HCT116 (cell line): ENCODE measurements around the gene APOL3. TPM values are rescaled to one million over a fixed set of nuclear protein-coding genes. Genes with fewer than 3 reads are reported as not detected.
"Not testable (repeated sequence)": the region's sequence is repeated elsewhere in the genome, so short reads cannot be mapped to it uniquely, and the experiment has no call there.

Experiments used
- ATAC-seq: fragments of 200-7000 bp; cut with Tn5 transposase; 2 replicates; pipeline ENCODE4 v1.9.1; 2020; ENCODE audit warnings: mild to moderate bottlenecking, moderate library complexity
- BruUV-seq: library from RNA; stranded (reverse); fragments of 400-500 nt; replicated peaks from 2 replicates; lab custom pipeline; 2021; lab: Mats Ljungman, UMichigan
- CTCF ChIA-PET: fragments of 300-600 bp; sonication (Branson Sonifier 250); formaldehyde crosslinking; loops from one replicate; lab custom pipeline; 2021; ENCODE audit warnings: antibody characterized with exemption; lab: Charles Lee
- POLR2A ChIA-PET: fragments of 300-600, 350-600 bp; sonication (Branson Sonifier 250); formaldehyde crosslinking; loops from one replicate; lab custom pipeline; 2021; ENCODE audit warnings: antibody characterized with exemption; lab: Charles Lee
- RAD21 ChIA-PET, 2 experiments: fragments of 300-600 bp; sonication (Branson Sonifier 250); formaldehyde crosslinking; loops; one replicate each; lab custom pipeline; 2023; ENCODE audit warnings: low total read pairs in 2 of 2; ENCODE audit not compliant: uncharacterized antibody in 2 of 2, unreplicated experiment in 2 of 2, low non-redundant PET in 1 of 2; lab: Charles Lee
- DNase-seq: peaks from one replicate; pipeline ENCODE4 v3.0.0-alpha.2; 2010; ENCODE audit warnings: low read depth, low spot score
- H2AFZ ChIP-seq: fragments of 200-600 bp; shearing (Covaris generic), sonication (generic); 2 replicates; pipeline ENCODE4 v1.6.1; 2017; ENCODE audit warnings: low read depth, mixed run types, mixed read lengths, antibody characterized with exemption, low read length; ENCODE audit not compliant: poor library complexity, severe bottlenecking
- H3K27ac ChIP-seq: 2 replicates; pipeline ENCODE4 v1.5.1; 2012; ENCODE audit warnings: low read depth, low read length
- H3K27me3 ChIP-seq: fragments of 200-600 bp; sonication (generic); 2 replicates; pipeline ENCODE4 v1.6.1; 2016; ENCODE audit warnings: mixed run types, low read length, mixed read lengths; ENCODE audit not compliant: insufficient read depth
- H3K36me3 ChIP-seq, 2 experiments: fragments of 200-500 bp in 1 of 2; fragments of 200-600 bp in 1 of 2; sonication (Bioruptor generic) in 1 of 2; sonication (generic) in 1 of 2; 2 replicates each; pipeline versions ENCODE4 v1.5.1 to v1.6.1; 2014 to 2016; ENCODE audit warnings: low read length in 2 of 2, inconsistent platforms in 1 of 2, mixed read lengths in 1 of 2, mixed run types in 1 of 2; ENCODE audit not compliant: insufficient read depth in 2 of 2, control insufficient read depth in 1 of 2
- H3K4me1 ChIP-seq, 2 experiments: fragments of 200-600 bp in 1 of 2; sonication (generic) in 1 of 2; 2 replicates each; pipeline versions ENCODE4 v1.5.1 to v1.6.1; 2012 to 2017; ENCODE audit warnings: low read length in 2 of 2, inconsistent platforms in 1 of 2, mild to moderate bottlenecking in 1 of 2, mixed read lengths in 1 of 2, mixed run types in 1 of 2, moderate library complexity in 1 of 2; ENCODE audit not compliant: insufficient read depth in 2 of 2, control insufficient read depth in 1 of 2
- H3K4me2 ChIP-seq: fragments of 200-600 bp; sonication (generic); 2 replicates; pipeline ENCODE4 v1.6.1; 2017; ENCODE audit warnings: mixed run types, low read length, mixed read lengths
- H3K4me3 ChIP-seq, 2 experiments: fragments of 200-600 bp in 1 of 2; sonication (generic) in 1 of 2; replicated peaks in 1 of 2; 2 replicates each; pipeline ENCODE4 v1.5.1; 2011 to 2016; ENCODE audit warnings: low read length in 2 of 2, control low read depth in 1 of 2, low read depth in 1 of 2, mild to moderate bottlenecking in 1 of 2, mixed read lengths in 1 of 2, mixed run types in 1 of 2
- H3K79me2 ChIP-seq: fragments of 200-600 bp; sonication (generic); 2 replicates; pipeline ENCODE4 v1.6.1; 2017; ENCODE audit warnings: mild to moderate bottlenecking, mixed run types, low read length, moderate library complexity, mixed read lengths; ENCODE audit not compliant: insufficient read depth
- H3K9ac ChIP-seq: fragments of 200-600 bp; sonication (generic); 2 replicates; pipeline ENCODE4 v1.6.1; 2016; ENCODE audit warnings: low read length, mixed read lengths
- H3K9me2 ChIP-seq: fragments of 200-600 bp; sonication (generic), shearing (Covaris generic); 2 replicates; pipeline ENCODE4 v1.6.1; 2017; ENCODE audit warnings: mixed run types, mild to moderate bottlenecking, moderate library complexity; ENCODE audit not compliant: insufficient read depth
- H3K9me3 ChIP-seq, 2 experiments: fragments of 200-500 bp in 1 of 2; fragments of 200-600 bp in 1 of 2; sonication (Bioruptor generic) in 1 of 2; sonication (generic) in 1 of 2; 2 replicates each; pipeline ENCODE4 v1.6.1; 2014 to 2017; ENCODE audit warnings: low read length in 2 of 2, mixed read lengths in 2 of 2, inconsistent platforms in 1 of 2, low read depth in 1 of 2, mild to moderate bottlenecking in 1 of 2, mixed run types in 1 of 2, moderate library complexity in 1 of 2; ENCODE audit not compliant: control insufficient read depth in 1 of 2, insufficient read depth in 1 of 2
- H4K20me1 ChIP-seq: fragments of 200-600 bp; sonication (generic), shearing (Covaris generic); 2 replicates; pipeline ENCODE4 v1.6.1; 2017; ENCODE audit warnings: mixed run types, mild to moderate bottlenecking, moderate library complexity; ENCODE audit not compliant: insufficient read depth
- MAX ChIP-seq: IDR thresholded peaks from 2 replicates; pipeline ENCODE4 v1.6.1; 2012
- RAD21 ChIP-seq: IDR thresholded peaks from 2 replicates; pipeline ENCODE4 v1.6.1; 2012; ENCODE audit warnings: low read depth, mild to moderate bottlenecking
- SP1 ChIP-seq: IDR thresholded peaks from 2 replicates; pipeline ENCODE4 v1.6.1; 2012; ENCODE audit warnings: low read depth
- intact Hi-C: fragments of 100-400 bp; cut with micrococcal nuclease; formaldehyde crosslinking; loops from 2 replicates; pipeline ENCODE4 v1.10.0; 2022
- total RNA-seq: library from RNA; stranded (reverse); gene quantifications from one replicate; pipeline ENCODE4 v1.2.1, GENCODE V29; 2021; ENCODE audit not compliant: unreplicated experiment
- TF ChIP-seq, protein P1 (sequence below), 3 experiments: fragments of 200-600 bp in 1 of 3; sonication (generic) in 1 of 3; IDR thresholded peaks in 2 of 3; conservative IDR thresholded peaks in 1 of 3; 2 replicates each; pipeline ENCODE4 v1.5.1; 2012 to 2017; ENCODE audit warnings: low read depth in 2 of 3, low read length in 2 of 3, antibody characterized with exemption in 1 of 3, borderline replicate concordance in 1 of 3, control low read depth in 1 of 3, mild to moderate bottlenecking in 1 of 3, mixed read lengths in 1 of 3, mixed run types in 1 of 3, moderate library complexity in 1 of 3; ENCODE audit not compliant: insufficient read depth in 1 of 3

The APOL3 gene
- total RNA-seq, 1 experiment from 2014 or later, result 0.49 TPM

- intact Hi-C loops, result loop anchor here (10.0 kb wide), 1 partner anchor 83 kb away; no protein-coding TSS in a partner anchor
These were observed 19.1 kb downstream of the APOL3 start for GRCh38 chr22:36141481-36141880.

DNA sequence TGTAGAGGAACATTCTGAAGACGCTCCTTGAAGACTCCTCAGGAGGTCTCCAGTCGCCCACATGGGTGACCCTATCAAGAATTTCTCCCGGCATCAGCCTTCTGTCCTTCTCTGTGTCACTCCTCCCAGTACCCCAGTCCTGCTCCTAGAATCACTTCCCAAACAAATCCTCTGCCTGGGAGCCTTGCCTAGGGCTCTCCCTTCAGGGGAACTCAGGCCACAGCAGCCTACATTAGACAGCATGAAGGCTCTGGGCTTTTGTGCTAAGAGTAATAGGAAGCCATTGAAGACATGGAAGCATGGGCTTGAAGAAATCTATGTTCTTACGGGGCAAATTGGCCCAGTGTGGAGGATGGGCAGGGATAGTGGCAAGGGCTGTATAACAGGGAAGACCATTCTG, 21.8 kb downstream of the APOL3 start:
- H3K36me3 ChIP-seq, POLR2A ChIA-PET, H4K20me1 ChIP-seq, H3K27ac ChIP-seq, intact Hi-C loops, H3K4me3 ChIP-seq, BruUV-seq, RAD21 ChIA-PET, H3K4me2 ChIP-seq, H3K79me2 ChIP-seq, H3K9me2 ChIP-seq, H3K4me1 ChIP-seq, H3K9ac ChIP-seq, DNase-seq, H3K9me3 ChIP-seq, H2AFZ ChIP-seq, CTCF ChIA-PET: not testable (repeated sequence)
- H3K27me3 ChIP-seq, result peaks cover 14% of the 10 kb centered on the region; the same call in 1 of the 2 replicates
- ATAC-seq, result 0 out of 2 replicates have a peak, but pooled peaks have one; percentile 46

More at GRCh38 chr22:36141481-36141880, 19.1 kb downstream of the APOL3 start:
- no TSS peak for BruUV-seq
- ChIA-PET RAD21 (no interaction called here), CTCF (interaction anchor here (1.2 kb wide), 1 partner anchor 76 kb away, joined by 3 read pairs; no protein-coding TSS in a partner anchor), POLR2A (no interaction called here)
- H3K27me3 ChIP-seq, result peaks cover 14% of the 10 kb centered on the region; the same call in 1 of the 2 replicates
- no peak overlapping the region for H3K4me3 ChIP-seq
- no peaks in the 10 kb centered on the region for H3K79me2 ChIP-seq
- no peak overlapping the region for H3K4me2 ChIP-seq
- TF ChIP-seq RAD21 (no peak), MAX (no peak), SP1 (no peak)
- TF ChIP-seq, protein P1, sequence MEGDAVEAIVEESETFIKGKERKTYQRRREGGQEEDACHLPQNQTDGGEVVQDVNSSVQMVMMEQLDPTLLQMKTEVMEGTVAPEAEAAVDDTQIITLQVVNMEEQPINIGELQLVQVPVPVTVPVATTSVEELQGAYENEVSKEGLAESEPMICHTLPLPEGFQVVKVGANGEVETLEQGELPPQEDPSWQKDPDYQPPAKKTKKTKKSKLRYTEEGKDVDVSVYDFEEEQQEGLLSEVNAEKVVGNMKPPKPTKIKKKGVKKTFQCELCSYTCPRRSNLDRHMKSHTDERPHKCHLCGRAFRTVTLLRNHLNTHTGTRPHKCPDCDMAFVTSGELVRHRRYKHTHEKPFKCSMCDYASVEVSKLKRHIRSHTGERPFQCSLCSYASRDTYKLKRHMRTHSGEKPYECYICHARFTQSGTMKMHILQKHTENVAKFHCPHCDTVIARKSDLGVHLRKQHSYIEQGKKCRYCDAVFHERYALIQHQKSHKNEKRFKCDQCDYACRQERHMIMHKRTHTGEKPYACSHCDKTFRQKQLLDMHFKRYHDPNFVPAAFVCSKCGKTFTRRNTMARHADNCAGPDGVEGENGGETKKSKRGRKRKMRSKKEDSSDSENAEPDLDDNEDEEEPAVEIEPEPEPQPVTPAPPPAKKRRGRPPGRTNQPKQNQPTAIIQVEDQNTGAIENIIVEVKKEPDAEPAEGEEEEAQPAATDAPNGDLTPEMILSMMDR (IDR thresholded peaks at IDR 0.05 in 2 of 3, conservative IDR thresholded peaks at IDR 0.05 in 1 of 3; ENCODE audit: borderline replicate concordance in 1 of 3, insufficient read depth in 1 of 3, low read depth in 2 of 3, low read length in 2 of 3), result no peak
- H3K27ac ChIP-seq, result no peak overlapping the region
- H2AFZ ChIP-seq, result no peak overlapping the region
- H3K9me2 ChIP-seq, result no peaks in the 10 kb centered on the region
- H3K9me3 ChIP-seq, result no peaks in the 10 kb centered on the region
- DNase-seq, result no peak
- no peaks in the 10 kb centered on the region for H3K4me1 ChIP-seq
- no peaks in the 10 kb centered on the region for H3K36me3 ChIP-seq
- H3K9ac ChIP-seq, result no peak overlapping the region
- no peak for ATAC-seq
- no peaks in the 10 kb centered on the region for H4K20me1 ChIP-seq
